ENCODE data around the gene HMGB2. TPM values are rescaled to one million over a fixed set of nuclear protein-coding genes. Genes with fewer than 3 reads are reported as not detected.
A peak's percentile ranks its signal among the peaks of the same experiment; 100 is the strongest.

HMGB2 gene
- total RNA-seq (2022) (124 and 176 TPM in 2 replicates), Bru-seq, nascent RNA (percentile 98 among the genes with signal in this experiment), BruChase-seq, experiment 1, labeled RNA remaining after a 6-hour chase (percentile 98 among the genes with signal in this experiment), BruChase-seq, experiment 2, labeled RNA remaining after a 2-hour chase (percentile 99 among the genes with signal in this experiment)
- long read RNA-seq, transcript HMGB2-203 (5 exons, 1,175 nt): minor isoform, 23 of 274 reads
- long read RNA-seq, transcript HMGB2-201 (5 exons, 1,889 nt): major isoform, 203 of 274 reads
- long read RNA-seq, transcript HMGB2-202 (4 exons, 1,032 nt): minor isoform, 5 of 274 reads
- long read RNA-seq, partial matches to known transcripts: 6 of 274 reads
- long read RNA-seq, other reads (novel, unspliced or antisense): 37 of 274 reads

GRCh38 chr4:173334085-173334890 lies at the start of gene HMGB2:
HMGB2 (minus strand) TSS chr4:173334358; CDS start chr4:173333649, 709 bp downstream.
- no TSS peak for BruUV-seq (replicated peaks)
- Mint-ChIP-seq H3K9me3 (ENCODE audit: unreplicated experiment) (no peaks in the 10 kb centered on the region), H3K4me3 (ENCODE audit: unreplicated experiment) (peak within 1 kb of the TSS; percentile 99), H3K36me3 (ENCODE audit: insufficient read depth, unreplicated experiment) (peaks cover 54% of the 10 kb centered on the region), H3K4me1 (ENCODE audit: insufficient read depth, unreplicated experiment) (peaks cover 14% of the 10 kb centered on the region), H3K27me3 (ENCODE audit: insufficient read depth, unreplicated experiment) (no peaks in the 10 kb centered on the region), H3K27ac (ENCODE audit: low read depth, unreplicated experiment) (peak within 1 kb of the TSS; percentile 100)
- TF ChIP-seq, protein P1, sequence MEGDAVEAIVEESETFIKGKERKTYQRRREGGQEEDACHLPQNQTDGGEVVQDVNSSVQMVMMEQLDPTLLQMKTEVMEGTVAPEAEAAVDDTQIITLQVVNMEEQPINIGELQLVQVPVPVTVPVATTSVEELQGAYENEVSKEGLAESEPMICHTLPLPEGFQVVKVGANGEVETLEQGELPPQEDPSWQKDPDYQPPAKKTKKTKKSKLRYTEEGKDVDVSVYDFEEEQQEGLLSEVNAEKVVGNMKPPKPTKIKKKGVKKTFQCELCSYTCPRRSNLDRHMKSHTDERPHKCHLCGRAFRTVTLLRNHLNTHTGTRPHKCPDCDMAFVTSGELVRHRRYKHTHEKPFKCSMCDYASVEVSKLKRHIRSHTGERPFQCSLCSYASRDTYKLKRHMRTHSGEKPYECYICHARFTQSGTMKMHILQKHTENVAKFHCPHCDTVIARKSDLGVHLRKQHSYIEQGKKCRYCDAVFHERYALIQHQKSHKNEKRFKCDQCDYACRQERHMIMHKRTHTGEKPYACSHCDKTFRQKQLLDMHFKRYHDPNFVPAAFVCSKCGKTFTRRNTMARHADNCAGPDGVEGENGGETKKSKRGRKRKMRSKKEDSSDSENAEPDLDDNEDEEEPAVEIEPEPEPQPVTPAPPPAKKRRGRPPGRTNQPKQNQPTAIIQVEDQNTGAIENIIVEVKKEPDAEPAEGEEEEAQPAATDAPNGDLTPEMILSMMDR (IDR thresholded peaks at IDR 0.05; ENCODE audit: unreplicated experiment): no peak
- ChIA-PET POLR2A (interaction anchor here (0.6 to 14.4 kb wide), 35 partner anchors 8 to 1092 kb away, joined by 3 to 824 read pairs (median 5); partner anchors contain the start of genes CEP44, FBXO8 and SAP30), CTCF (interaction anchor here (0.6 to 7.6 kb wide), 6 partner anchors 15 to 82 kb away, joined by 3 to 78 read pairs (median 6); partner anchors contain the start of gene SAP30)
- intact Hi-C loops (cut with micrococcal nuclease): loop anchor here (1.0 kb wide), 2 partner anchors 35 to 82 kb away; no protein-coding TSS in a partner anchor
- DNase-seq (ENCODE audit: unreplicated experiment): peak; percentile 100

DNA sequence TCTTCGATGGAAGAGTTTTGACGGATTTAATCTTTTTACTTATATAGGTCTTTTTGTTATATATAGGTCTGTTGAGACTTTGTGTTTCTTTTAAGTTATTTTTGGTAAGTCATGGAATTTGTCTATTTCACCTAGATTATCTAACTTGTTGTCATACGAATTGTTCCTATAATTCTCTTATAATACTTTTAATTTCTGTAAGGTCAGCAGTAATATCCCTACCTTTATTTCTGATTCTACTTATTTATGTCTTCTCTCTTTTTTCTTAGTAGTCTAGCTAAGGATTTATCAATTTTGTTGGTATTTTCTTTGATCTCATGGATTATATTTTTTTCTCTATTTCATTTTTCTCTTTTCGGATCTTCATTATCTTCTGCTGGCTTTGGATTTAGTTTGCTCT lies 48.2 kb upstream of the HMGB2 start:
- TF ChIP-seq, protein P1 (IDR thresholded peaks at IDR 0.05; ENCODE audit: unreplicated experiment): no peak
- ChIA-PET POLR2A (interaction anchor here (3.4 to 5.3 kb wide), 2 partner anchors 11 to 48 kb away, joined by 15 to 40 read pairs; partner anchors contain the start of genes HMGB2 and SAP30), CTCF (interaction anchor here (1.2 kb wide), 1 partner anchor 20 kb away, joined by 3 read pairs; no protein-coding TSS in a partner anchor)
- no peaks in the 10 kb centered on the region for H3K4me1 Mint-ChIP-seq (ENCODE audit: insufficient read depth, unreplicated experiment)
- no peak for DNase-seq (ENCODE audit: unreplicated experiment)
- no peaks in the 10 kb centered on the region for H3K36me3 Mint-ChIP-seq (ENCODE audit: insufficient read depth, unreplicated experiment)
- no TSS peak for BruUV-seq (replicated peaks)
- H3K4me3 Mint-ChIP-seq (ENCODE audit: unreplicated experiment): no peak overlapping the region
- no peaks in the 10 kb centered on the region for H3K27me3 Mint-ChIP-seq (ENCODE audit: insufficient read depth, unreplicated experiment)
- no peak overlapping the region for H3K27ac Mint-ChIP-seq (ENCODE audit: low read depth, unreplicated experiment)
- no peaks in the 10 kb centered on the region for H3K9me3 Mint-ChIP-seq (ENCODE audit: unreplicated experiment)
- intact Hi-C loops (cut with micrococcal nuclease): no loop called here

- no peaks in the 10 kb centered on the region for H3K9me3 Mint-ChIP-seq (ENCODE audit: unreplicated experiment)
- intact Hi-C loops (cut with micrococcal nuclease): no loop called here
- POLR2A ChIA-PET: interaction anchor here (3.4 to 5.3 kb wide), 2 partner anchors 11 to 47 kb away, joined by 15 to 40 read pairs; partner anchors contain the start of genes HMGB2 and SAP30
- CTCF ChIA-PET: interaction anchor here (0.7 kb wide), 1 partner anchor 10 kb away, joined by 3 read pairs; no protein-coding TSS in a partner anchor
- TF ChIP-seq, protein P1 (IDR thresholded peaks at IDR 0.05; ENCODE audit: unreplicated experiment): no peak
- H3K4me3 Mint-ChIP-seq (ENCODE audit: unreplicated experiment): no peak overlapping the region
- H3K4me1 Mint-ChIP-seq (ENCODE audit: insufficient read depth, unreplicated experiment): no peaks in the 10 kb centered on the region
- DNase-seq (ENCODE audit: unreplicated experiment): no peak
- no peaks in the 10 kb centered on the region for H3K27me3 Mint-ChIP-seq (ENCODE audit: insufficient read depth, unreplicated experiment)
- no peaks in the 10 kb centered on the region for H3K36me3 Mint-ChIP-seq (ENCODE audit: insufficient read depth, unreplicated experiment)
- H3K27ac Mint-ChIP-seq (ENCODE audit: low read depth, unreplicated experiment): no peak overlapping the region
- no TSS peak for BruUV-seq (replicated peaks)
Observed at GRCh38 chr4:173381610-173382009, 47.5 kb upstream of the HMGB2 start.

All from MCF 10A (cell line).